HG03521 (cell line): ENCODE results near the gene REEP2.
"Not testable (repeated sequence)": the region's sequence is repeated elsewhere in the genome, so short reads cannot be mapped to it uniquely, and the experiment has no call there.

ENCODE experiments used
- ATAC-seq: cut with Tn5 transposase; IDR thresholded peaks from one replicate; pipeline ENCODE4 v1.9.1; 2021; ENCODE audit warnings: mild to moderate bottlenecking, moderate library complexity; ENCODE audit not compliant: unreplicated experiment

The REEP2 gene

GRCh38 chr5:138466125-138466899 is 27.5 kb downstream of the REEP2 start:
- no peak for ATAC-seq

DNA sequence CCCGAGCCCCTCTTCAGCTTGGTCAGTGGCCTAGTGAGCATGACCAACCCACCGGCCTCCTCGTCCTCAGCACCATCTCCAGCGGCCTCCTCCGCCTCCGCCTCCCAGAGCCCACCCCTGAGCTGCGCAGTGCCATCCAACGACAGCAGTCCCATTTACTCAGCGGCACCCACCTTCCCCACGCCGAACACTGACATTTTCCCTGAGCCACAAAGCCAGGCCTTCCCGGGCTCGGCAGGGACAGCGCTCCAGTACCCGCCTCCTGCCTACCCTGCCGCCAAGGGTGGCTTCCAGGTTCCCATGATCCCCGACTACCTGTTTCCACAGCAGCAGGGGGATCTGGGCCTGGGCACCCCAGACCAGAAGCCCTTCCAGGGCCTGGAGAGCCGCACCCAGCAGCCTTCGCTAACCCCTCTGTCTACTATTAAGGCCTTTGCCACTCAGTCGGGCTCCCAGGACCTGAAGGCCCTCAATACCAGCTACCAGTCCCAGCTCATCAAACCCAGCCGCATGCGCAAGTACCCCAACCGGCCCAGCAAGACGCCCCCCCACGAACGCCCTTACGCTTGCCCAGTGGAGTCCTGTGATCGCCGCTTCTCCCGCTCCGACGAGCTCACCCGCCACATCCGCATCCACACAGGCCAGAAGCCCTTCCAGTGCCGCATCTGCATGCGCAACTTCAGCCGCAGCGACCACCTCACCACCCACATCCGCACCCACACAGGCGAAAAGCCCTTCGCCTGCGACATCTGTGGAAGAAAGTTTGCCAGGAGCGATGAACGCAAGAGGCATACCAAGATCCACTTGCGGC is 28.2 kb downstream of the REEP2 start:
- no peak for ATAC-seq

DNA sequence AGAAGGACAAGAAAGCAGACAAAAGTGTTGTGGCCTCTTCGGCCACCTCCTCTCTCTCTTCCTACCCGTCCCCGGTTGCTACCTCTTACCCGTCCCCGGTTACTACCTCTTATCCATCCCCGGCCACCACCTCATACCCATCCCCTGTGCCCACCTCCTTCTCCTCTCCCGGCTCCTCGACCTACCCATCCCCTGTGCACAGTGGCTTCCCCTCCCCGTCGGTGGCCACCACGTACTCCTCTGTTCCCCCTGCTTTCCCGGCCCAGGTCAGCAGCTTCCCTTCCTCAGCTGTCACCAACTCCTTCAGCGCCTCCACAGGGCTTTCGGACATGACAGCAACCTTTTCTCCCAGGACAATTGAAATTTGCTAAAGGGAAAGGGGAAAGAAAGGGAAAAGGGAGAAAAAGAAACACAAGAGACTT is 28.9 kb downstream of the REEP2 start:
- no peak for ATAC-seq

DNA sequence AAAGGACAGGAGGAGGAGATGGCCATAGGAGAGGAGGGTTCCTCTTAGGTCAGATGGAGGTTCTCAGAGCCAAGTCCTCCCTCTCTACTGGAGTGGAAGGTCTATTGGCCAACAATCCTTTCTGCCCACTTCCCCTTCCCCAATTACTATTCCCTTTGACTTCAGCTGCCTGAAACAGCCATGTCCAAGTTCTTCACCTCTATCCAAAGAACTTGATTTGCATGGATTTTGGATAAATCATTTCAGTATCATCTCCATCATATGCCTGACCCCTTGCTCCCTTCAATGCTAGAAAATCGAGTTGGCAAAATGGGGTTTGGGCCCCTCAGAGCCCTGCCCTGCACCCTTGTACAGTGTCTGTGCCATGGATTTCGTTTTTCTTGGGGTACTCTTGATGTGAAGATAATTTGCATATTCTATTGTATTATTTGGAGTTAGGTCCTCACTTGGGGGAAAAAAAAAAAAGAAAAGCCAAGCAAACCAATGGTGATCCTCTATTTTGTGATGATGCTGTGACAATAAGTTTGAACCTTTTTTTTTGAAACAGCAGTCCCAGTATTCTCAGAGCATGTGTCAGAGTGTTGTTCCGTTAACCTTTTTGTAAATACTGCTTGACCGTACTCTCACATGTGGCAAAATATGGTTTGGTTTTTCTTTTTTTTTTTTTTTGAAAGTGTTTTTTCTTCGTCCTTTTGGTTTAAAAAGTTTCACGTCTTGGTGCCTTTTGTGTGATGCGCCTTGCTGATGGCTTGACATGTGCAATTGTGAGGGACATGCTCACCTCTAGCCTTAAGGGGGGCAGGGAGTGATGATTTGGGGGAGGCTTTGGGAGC is 29.5 kb downstream of the REEP2 start:
- no peak for ATAC-seq

GRCh38 chr5:138468966-138469539 is 30.2 kb downstream of the REEP2 start:
- ATAC-seq: no peak

- ATAC-seq: no peak
Observed at GRCh38 chr5:138469540-138470321, 30.9 kb downstream of the REEP2 start.

DNA sequence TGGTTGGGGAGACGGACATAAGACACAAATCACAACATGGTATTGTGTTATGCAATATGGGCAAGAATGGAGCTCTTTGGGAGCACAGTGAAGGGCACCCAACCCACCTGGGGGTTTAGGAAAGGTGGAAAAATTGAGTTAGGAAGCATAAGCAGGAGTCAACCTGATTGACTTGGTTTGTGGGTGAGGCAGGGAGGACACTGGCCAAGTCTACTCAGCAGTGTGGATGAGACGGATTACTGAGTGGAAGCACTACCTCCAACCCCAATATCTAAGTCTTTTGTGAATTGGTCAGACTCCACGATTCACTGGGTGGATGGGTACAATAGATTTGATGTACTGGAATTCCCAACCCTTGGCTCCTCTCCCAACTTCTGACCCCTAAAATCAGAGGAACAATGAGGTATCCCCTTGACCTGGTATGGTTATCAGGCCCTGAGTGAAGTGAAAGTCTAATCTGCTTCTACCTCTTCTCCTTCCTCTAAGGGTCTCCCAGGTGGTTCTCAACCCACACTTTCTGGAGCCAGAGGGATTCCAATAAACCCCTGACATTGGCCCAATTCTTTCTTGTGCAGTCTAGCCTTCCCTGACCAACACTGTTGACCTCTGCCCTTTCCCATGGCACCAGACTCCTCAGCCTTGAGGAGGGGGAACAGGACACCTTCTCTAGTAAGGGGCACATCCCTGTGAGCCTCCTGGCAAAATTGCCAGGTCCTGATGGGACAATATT is 31.6 kb downstream of the REEP2 start:
- ATAC-seq: no peak

GRCh38 chr5:138471052-138471361 is 32.1 kb downstream of the REEP2 start:
- ATAC-seq: no peak

GRCh38 chr5:138472353-138472752 is 33.5 kb downstream of the REEP2 start:
- no peak for ATAC-seq

GRCh38 chr5:138473151-138473550 is 34.3 kb downstream of the REEP2 start:
- ATAC-seq: not testable (repeated sequence)

- ATAC-seq: no peak
Observed at GRCh38 chr5:138476918-138477317, 38.1 kb downstream of the REEP2 start.

DNA sequence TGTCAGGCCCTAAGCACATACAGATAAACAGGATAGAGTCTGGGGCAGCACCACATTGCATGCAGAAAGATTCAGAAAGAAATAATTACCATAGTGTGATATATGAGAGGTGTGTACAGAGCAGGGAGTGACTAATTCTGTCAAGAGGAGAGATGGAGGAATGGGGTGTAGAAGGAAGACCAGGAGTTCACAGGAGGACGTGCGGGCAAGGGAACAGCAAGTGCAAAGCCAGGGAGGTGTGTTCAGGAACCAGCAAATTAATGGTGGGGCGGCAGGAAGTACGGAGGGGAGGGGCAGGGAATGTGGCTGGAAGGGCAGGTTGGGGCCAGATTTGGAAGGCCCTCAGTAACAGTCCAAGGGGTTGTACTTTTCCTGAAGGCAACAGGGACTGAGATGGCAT is 43.8 kb downstream of the REEP2 start:
- no peak for ATAC-seq

DNA sequence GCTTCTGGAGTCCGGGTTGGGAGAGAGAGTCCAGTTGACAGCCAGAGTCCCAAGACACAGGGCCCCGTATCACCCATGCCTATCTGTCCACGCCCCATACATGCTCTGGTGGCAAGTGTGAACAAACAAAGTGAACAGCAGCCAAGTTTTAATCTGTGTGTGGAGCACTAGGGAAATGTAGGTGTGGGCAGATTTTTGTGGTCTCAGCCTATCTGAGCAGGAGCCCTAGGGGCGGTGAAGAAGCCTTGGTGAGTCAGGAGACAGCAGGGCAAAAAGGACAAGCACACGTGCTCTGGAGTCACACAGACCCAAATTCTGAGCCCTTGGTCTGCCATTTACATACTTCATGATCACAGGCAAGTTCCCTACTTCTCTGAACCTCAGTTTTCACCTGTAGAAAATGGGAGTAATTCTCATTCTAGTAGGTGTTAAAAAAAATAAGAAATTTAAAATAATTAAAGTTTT is 49.7 kb downstream of the REEP2 start:
- no peak for ATAC-seq

DNA sequence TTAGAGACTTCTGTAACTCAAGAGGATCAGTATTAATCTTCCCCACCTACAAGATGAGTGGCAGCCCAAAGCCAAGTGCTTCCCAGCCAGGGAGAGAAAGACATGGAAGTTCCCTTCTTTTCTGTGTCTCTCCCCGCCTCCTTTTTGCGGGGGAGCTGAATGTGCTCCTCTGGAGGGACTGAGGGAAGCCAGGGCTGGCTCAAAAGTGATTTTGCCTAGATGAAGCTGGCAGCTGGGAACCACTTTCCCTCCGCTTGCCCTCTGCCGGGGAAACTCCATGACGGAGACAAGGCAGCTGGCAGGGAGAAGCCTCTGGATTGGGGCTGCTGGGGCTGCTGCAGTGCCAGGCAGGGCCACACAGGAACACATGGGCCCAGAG is 50.8 kb downstream of the REEP2 start:
- no peak for ATAC-seq

DNA sequence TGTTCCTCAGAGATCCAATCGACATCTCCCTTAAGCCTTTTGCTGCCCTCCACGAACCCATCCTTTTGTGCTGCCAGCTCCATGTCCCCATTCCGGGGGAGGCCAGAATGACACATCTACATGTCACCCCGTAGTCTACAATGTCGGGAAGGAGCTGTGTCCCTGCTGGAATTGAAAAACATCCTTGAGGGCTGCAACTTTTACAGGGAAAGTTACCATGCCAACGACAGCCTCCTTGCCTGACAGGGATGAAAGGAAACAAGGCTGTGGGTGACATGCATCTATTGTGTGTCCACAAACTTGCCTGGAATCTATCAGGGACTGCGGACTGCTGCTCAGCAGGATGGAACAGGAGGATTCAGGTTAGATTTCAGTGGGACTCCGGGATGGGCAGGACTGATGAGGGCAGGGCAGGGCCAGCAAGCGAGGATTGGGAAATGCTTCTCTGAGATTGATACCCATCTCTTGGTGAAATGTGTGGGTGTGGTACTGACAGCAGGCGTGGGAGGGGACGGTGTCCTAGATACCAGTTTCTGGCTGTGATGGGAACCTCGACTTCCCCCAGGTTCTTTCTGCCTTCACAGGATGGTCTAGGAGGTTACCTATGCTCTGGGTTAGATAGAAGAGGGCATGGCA is 51.9 kb downstream of the REEP2 start:
- ATAC-seq: no peak

DNA sequence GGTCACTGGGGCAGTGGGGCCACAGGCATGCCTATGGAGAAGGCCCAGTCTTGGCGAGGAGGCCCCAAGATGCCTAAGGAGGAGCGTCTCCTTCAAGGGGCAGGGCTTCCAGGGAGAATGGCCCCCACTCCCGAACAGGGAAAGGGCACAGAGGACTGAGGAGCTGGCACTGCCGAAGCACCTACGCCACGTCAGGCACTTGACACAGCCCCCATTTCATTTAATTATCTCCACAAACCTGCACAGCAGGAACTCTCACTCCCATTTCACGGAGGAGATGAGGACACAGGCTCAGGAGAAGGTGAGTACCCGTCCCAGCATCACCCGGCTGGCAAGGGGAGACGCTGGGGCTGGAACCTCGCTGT is 52.4 kb downstream of the REEP2 start:
- ATAC-seq: no peak

- ATAC-seq: peak; percentile 99
Observed at GRCh38 chr5:138491669-138492559, 53.1 kb downstream of the REEP2 start.

DNA sequence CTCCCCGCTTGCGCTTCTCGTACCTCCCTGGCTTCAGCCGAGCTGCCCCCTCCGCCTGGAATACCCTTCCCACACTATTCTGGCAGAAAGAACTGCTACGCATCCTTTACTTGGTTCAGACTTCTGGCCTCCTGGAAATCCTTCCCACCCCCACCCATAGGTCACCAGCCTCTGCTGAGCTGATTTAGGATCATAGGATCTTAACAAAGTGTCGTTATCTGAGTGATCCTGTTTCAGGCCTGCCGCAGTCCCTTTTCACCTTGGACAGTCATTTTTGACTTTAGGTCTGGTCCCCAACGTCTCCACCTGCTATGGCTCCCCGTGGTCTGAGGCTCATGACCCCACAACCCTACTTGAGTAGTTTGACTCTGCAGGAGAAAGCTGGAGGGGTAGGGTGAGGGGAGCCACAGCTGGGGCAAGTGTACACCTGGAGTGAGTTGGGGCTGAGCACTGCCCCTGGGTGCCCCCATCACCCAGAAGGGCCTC is 53.7 kb downstream of the REEP2 start:
- ATAC-seq: no peak
